ENCODE measurements around the gene OGFOD2.

The OGFOD2 gene

DNA sequence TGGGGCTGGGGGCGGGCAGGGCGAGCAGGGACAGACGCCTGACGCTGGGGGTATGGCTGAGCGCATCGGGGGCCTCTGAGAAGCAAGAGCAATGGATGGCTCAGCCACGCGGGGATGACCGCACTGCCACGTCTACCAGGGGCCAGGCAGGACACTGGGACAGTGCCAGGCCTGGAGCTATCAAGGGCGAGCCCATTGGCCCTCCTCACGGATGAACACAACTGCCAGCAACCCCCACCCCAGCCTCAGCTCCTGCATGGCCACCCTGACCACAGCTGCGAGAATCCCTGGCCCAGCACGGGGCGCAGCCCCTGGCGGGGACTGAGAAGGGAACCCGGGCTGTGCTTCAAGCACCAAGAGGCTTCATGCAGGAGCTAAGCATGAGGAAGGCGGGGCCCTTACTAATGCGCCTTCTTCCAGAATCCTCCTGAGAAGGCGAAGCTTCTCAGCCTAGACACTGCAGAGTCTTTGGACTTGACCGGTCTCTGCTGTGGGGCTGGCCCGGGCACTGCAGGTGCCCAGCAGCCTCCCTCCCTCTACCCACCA is 14.9 kb downstream of the OGFOD2 start:
- DNase-seq (ENCODE audit: low read depth) = no peak
- H3K4me3 ChIP-seq (ENCODE audit: low read depth, low read length) = no peak overlapping the region
- no peak for TF ChIP-seq CTCF (IDR thresholded peaks at IDR 0.05; ENCODE audit: insufficient read depth, low read depth, low read length, missing control alignments)

DNA sequence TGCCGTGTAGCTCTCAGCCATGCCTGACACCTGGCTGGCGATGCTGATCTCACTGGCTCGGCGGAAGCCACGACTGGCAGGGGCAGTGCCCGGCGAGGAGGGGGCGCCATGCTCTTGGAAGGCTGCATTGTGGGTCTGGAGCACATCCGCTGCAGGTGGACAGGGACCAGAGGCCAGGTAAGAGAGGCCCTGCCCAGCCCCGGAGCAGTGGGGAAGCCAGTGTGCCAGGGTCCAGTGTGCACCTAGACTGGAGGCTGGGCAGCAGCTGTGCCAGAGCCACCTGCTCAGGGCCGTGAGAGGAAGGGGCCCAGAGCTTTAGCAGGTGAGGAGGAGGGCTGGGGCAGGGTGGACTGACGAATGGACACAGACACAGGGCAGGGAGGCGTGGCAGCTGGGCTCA is 15.5 kb downstream of the OGFOD2 start:
- TF ChIP-seq CTCF (IDR thresholded peaks at IDR 0.05; ENCODE audit: insufficient read depth, low read depth, low read length, missing control alignments) = no peak
- no peak overlapping the region for H3K4me3 ChIP-seq (ENCODE audit: low read depth, low read length)
- no peak for DNase-seq (ENCODE audit: low read depth)

- H3K4me3 ChIP-seq (ENCODE audit: low read depth, low read length) = no peak overlapping the region
- DNase-seq (ENCODE audit: low read depth) = no peak
- TF ChIP-seq CTCF (IDR thresholded peaks at IDR 0.05; ENCODE audit: insufficient read depth, low read depth, low read length, missing control alignments) = no peak
Observed at GRCh38 chr12:122990961-122991622, 16.0 kb downstream of the OGFOD2 start.

DNA sequence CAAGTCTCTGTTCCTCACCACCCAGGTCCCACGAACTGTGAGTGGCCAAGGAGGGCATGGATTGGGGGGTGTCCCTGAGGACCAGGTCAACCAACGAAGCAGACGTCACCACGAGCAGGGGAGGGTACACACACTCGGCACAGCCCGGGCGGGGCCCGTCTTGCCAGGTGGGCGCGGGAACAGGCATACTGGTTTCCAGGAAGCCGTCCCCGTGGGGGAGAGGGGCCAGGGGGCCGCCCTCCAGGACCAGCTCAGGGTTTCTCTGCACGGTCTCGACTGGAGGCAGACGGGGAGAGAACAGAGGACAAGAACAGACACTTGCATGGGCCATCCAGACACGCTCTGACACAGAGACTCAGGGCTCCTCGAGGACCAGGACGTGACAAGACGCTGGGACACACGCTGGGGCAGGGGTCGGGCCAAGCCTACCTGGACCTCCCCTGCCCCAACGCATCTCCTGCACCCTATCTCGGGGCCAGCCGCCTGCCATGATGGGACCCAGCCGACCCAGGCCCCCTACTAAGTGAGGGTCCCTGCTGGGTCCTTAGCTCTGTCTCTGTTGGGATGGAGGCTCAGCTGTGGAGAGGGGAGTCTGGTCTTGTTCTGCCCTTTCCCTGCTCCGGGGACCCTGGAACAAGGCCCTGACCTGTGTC is 16.7 kb downstream of the OGFOD2 start:
- no peak for DNase-seq (ENCODE audit: low read depth)
- H3K4me3 ChIP-seq (ENCODE audit: low read depth, low read length) = no peak overlapping the region
- TF ChIP-seq CTCF (IDR thresholded peaks at IDR 0.05; ENCODE audit: insufficient read depth, low read depth, low read length, missing control alignments) = no peak

DNA sequence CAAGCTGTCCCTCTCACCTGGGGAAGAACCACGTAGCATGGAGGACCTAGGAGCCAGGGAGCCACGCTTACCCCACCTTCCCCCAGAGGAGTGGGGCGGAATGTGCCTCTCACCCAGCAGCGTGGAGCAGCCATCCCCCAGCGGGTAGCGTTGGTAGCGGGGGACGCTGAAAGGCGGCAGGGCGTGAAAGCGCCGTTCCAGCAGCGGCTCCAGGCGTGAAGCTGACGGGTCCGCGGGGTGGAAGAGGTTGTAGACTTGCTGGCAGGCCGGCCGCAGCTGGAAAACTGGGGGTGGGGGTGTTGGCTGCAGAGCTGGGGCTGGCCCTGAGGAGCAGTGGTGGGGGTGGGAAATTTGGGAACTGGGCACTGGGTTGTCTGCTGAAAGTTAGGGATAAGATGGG is 17.3 kb downstream of the OGFOD2 start:
- no peak overlapping the region for H3K4me3 ChIP-seq (ENCODE audit: low read depth, low read length)
- DNase-seq (ENCODE audit: low read depth) = no peak
- TF ChIP-seq CTCF (IDR thresholded peaks at IDR 0.05; ENCODE audit: insufficient read depth, low read depth, low read length, missing control alignments) = no peak

- no peak for DNase-seq (ENCODE audit: low read depth)
- no peak overlapping the region for H3K4me3 ChIP-seq (ENCODE audit: low read depth, low read length)
- TF ChIP-seq CTCF (IDR thresholded peaks at IDR 0.05; ENCODE audit: insufficient read depth, low read depth, low read length, missing control alignments) = no peak
Observed at GRCh38 chr12:122994140-122994675, 19.2 kb downstream of the OGFOD2 start.

All from GM12865 (cell line).